BLaER1 treated with 17β-estradiol and CSF1 and Interleukin-3, amounts not matched to agents 10 nM and 100 nM (cell line): Measurements from ENCODE around the gene HOXD10.

Experiments
- H3K27ac ChIP-seq, 11 experiments: shearing (Covaris generic); formaldehyde crosslinking; 2 replicates each; pipeline ENCODE4 v1.8.1; 2022
- H3K27me3 ChIP-seq, 11 experiments: shearing (Covaris generic); formaldehyde crosslinking; 2 replicates each; pipeline ENCODE4 v1.8.1; 2022
- H3K36me3 ChIP-seq, 11 experiments: shearing (Covaris generic); formaldehyde crosslinking; 2 replicates each; pipeline ENCODE4 v1.8.1; 2022
- H3K4me1 ChIP-seq, 10 experiments: shearing (Covaris generic); formaldehyde crosslinking; 2 replicates each; pipeline ENCODE4 v1.8.1; 2022
- H3K4me2 ChIP-seq, 11 experiments: shearing (Covaris generic); formaldehyde crosslinking; 2 replicates each; pipeline ENCODE4 v1.8.1; 2022
- H3K4me3 ChIP-seq, 10 experiments: shearing (Covaris generic); formaldehyde crosslinking; 2 replicates each; pipeline ENCODE4 v1.8.1; 2022
- H3K9ac ChIP-seq, 11 experiments: shearing (Covaris generic); formaldehyde crosslinking; 2 replicates each; pipeline ENCODE4 v1.8.1; 2022
- H3K9me3 ChIP-seq, 11 experiments: shearing (Covaris generic); formaldehyde crosslinking; replicated peaks in 1 of 11; 2 replicates each; pipeline ENCODE4 v1.8.1; 2022
- H4K20me1 ChIP-seq, 11 experiments: shearing (Covaris generic); formaldehyde crosslinking; 2 replicates each; pipeline ENCODE4 v1.8.1; 2022
- Cebpa-rat ChIP-seq, 11 experiments: shearing (Covaris generic); IDR thresholded peaks; 2 replicates each; pipeline ENCODE4 v1.8.1; 2022

Gene HOXD10

DNA sequence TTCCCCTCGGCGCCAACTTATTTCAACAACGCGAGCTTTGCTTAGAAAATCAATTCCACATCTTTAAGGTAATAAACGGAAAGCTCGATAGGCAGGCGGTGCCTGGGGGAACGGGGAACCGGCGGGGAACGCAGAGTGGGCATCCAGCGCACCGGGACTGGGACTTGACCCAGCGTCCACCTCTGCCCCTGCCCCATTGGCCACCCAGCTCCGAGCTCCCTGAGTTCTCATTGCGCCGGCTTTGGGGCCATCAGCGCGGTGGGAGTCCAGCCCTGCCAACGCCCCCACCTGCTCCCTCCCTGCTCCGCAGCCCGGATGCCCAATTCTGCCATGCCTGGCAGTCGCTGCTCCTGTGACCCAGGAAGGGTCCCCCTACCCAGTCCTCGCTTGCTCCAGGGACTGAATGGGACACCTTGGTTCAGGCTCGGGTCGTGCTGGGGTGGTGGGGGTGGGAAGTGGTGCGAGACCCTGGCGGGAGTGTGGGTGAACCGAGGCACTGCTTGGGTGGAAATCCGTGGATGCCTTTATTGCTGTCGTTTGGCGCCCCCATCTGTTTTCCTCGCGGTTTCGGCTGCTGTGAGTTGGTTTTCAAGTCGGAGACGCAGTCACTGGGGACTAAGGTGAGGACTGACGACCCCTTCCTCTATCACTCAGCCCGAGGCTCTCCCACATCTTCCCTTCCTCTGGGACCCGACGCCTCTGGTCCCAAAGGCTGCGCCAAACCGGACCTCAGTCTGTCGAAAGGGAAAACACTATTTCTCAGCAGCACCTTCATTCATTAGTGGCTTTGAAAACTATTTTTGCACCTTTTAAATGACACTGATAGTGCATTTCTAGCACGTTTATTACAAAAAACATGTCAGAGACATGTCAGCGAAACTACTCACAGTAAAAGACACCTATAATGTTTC is 30.5 kb upstream of the HOXD10 start:
- Histone ChIP-seq H3K4me1 (peaks cover 0 to 6% (median 0%) of the 10 kb centered on the region in 10 experiments; a peak in 3 of 20 replicates), H3K9ac (no peak overlapping the region), H3K27me3 (peaks cover 100% of the 10 kb centered on the region in 11 experiments), H3K27ac (no peak overlapping the region), H3K4me3 (no peak overlapping the region), H3K9me3 (peaks cover 36 to 53% (median 46%) of the 10 kb centered on the region in 11 experiments), H3K4me2 (peak overlapping the region in 2 of 11 experiments; percentile 2 to 17; a peak in 2 of 22 replicates), H3K36me3 (peaks cover 0 to 4% (median 0%) of the 10 kb centered on the region in 11 experiments; a peak in 1 of 22 replicates), H4K20me1 (peaks cover 0 to 74% (median 58%) of the 10 kb centered on the region in 11 experiments; a peak in 17 of 22 replicates)
- no peak for TF ChIP-seq Cebpa-rat (IDR thresholded peaks at IDR 0.05)

DNA sequence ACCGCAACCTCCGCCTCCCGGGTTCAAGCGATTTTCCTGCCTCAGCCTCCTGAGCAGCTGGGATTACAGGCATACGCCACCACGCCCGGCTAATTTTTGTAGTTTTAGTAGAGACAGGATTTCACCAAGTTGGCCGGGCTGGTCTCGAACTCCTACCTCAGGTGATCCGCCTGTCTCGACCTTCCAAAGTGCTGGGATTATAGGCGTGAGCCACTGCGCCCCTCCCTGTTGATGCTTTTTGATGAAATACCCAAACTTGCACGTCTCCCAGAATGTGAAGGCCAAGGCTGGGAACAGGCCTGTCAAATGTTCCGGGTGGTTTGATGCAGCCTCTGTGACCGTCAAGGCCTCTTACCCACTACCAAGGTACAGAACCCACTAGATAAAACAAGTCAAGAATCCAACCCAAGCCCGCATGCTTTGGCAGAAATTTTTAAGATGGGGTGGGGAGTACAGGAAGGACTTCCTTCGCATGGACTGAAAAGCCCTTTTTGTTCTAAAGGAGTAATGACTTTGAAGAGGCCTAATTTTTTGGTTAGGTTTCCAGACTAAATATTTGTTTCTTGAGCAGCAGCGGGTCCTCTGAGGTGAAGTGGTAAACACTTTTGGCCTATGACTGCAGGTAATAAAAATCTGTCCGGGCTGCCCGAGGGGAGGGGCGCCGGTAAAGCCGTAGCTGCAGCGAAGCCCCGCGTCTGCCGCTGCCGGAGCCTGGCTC is 29.1 kb upstream of the HOXD10 start:
- Histone ChIP-seq H3K4me2 (no peak overlapping the region), H3K9ac (no peak overlapping the region), H3K9me3 (peaks cover 22 to 48% (median 33%) of the 10 kb centered on the region in 11 experiments), H4K20me1 (peaks cover 0 to 84% (median 68%) of the 10 kb centered on the region in 11 experiments; a peak in 17 of 22 replicates), H3K4me1 (peaks cover 0 to 6% (median 0%) of the 10 kb centered on the region in 10 experiments; a peak in 3 of 20 replicates), H3K36me3 (no peaks in the 10 kb centered on the region; a peak in 1 of 22 replicates), H3K27ac (no peak overlapping the region), H3K4me3 (no peak overlapping the region), H3K27me3 (peaks cover 100% of the 10 kb centered on the region in 11 experiments)
- TF ChIP-seq Cebpa-rat (IDR thresholded peaks at IDR 0.05) = no peak

DNA sequence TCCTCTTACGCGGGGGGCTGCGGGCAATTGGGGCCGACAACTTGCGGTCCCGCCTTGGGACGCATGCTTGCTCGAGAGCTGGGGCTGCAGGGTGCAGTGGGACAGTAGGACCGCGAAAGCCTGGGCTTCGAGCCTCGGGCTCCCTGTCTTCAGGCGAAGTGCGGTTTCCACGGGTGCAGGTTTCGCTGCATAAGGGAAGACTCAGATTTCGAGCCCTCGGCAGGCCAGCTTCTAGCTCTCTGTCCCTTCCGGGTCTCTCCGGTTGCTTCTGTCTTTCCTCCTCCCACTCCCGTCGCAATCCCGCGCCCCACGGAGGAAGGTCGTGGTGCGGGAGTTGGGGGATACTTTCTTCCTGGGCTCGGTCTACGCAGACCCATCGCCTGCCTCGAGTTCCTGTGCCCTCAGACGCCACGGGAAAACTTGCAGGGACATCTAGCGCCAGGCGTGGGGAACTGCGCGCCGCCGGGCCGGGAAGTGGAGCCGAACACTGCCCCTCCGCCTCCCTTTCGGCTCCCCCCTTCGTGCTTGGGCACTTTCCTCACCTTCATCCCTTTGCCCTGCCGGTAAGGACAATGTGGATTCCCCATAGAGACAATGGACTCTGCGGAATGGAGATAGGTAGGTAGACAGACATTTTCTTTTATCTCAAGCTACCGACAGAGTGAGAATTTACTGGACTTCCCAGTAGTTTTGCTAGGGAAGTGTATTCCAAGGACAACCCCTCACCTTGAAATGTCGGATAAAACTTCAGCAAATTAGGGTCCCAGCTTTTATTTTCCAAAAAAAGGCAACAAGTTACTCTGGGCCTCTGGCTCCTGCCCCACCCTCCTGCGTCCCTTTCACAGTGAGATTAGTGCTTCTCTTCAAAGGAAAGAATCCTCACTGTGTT is 28.3 kb upstream of the HOXD10 start:
- Histone ChIP-seq H3K27ac (no peak overlapping the region), H3K9me3 (peaks cover 21 to 48% (median 32%) of the 10 kb centered on the region in 11 experiments), H3K36me3 (no peaks in the 10 kb centered on the region), H3K9ac (no peak overlapping the region), H3K4me3 (no peak overlapping the region), H3K4me2 (no peak overlapping the region; a peak in 1 of 22 replicates), H3K4me1 (peaks cover 0 to 12% (median 0%) of the 10 kb centered on the region in 10 experiments; a peak in 5 of 20 replicates), H3K27me3 (peaks cover 100% of the 10 kb centered on the region in 11 experiments), H4K20me1 (peaks cover 0 to 84% (median 73%) of the 10 kb centered on the region in 11 experiments; a peak in 17 of 22 replicates)
- TF ChIP-seq Cebpa-rat (IDR thresholded peaks at IDR 0.05) = no peak

DNA sequence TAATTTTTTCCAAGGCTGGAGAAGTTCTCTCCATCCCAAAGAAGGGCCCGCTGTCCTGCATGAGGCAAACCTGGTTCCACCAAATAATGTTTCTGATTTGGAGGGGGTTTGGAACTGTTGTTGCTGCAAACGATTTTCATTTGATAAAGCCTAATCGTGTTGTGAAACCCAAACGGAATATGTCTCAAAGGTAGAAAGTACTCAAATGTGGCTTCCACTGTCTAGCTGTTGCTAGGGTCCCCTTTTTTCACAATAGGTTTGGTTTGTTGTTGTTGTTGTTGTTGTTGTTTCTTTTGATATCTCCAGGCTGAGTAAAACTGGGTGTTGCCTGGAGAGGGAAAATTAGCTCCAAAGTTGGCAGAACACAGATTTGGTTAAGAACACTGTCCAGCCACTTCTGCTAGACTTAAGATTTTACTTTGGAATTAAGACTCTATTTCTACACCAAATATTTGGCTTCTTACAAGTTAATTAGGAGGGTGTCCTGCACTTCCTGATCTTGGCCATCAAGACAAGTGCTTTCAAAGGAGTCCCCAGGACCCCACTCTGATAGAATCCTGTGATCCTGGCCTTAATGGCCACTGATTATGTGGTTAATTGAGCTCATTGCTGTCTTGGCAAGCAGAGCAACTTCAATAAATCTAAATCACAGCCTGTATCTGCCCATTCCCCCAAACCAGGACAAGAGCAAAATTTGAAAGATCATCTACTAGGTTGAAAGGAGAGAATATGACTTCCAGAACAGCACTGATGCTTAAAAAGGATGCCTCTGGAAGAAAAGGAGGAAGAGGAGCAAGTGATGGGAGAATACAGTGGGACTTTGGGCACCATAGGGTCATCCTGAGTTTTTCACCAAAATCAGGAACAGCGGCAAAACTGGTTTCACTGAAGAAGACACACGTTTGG is 27.4 kb upstream of the HOXD10 start:
- Histone ChIP-seq H3K9ac (no peak overlapping the region), H3K36me3 (no peaks in the 10 kb centered on the region), H3K4me3 (no peak overlapping the region), H3K27me3 (peaks cover 100% of the 10 kb centered on the region in 11 experiments), H3K27ac (no peak overlapping the region), H4K20me1 (peaks cover 0 to 91% (median 74%) of the 10 kb centered on the region in 11 experiments; a peak in 17 of 22 replicates), H3K4me1 (peaks cover 0 to 12% (median 0%) of the 10 kb centered on the region in 10 experiments; a peak in 5 of 20 replicates), H3K4me2 (no peak overlapping the region), H3K9me3 (peaks cover 16 to 48% (median 30%) of the 10 kb centered on the region in 11 experiments)
- TF ChIP-seq Cebpa-rat (IDR thresholded peaks at IDR 0.05) = no peak

DNA sequence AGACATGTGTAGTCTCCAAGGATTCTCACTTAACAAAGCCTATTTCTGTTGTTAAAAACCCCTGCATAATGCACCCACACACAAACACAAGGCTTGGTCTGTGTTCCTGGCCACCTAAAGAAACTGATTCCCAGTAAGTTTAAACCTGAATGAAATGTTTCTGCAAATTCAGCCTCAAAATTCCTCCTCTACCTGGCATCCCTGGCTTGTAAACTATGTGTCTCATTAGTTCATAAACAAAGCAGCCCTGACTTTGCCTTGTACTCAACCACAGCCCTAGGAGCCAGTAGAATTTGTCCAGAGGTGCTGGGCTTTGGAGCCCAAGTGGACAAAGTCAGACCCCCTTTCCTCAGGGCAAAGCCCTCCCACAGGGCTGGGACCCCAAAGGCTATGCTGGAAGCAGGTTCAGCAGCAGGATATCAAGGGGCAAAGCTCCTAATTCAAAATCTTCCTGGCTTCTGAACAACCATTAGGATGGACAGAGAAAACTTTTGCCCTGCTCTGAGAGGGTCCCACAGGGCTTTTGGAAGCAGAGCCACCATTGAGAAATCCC is 26.7 kb upstream of the HOXD10 start:
- Histone ChIP-seq H3K4me1 (peaks cover 0 to 12% (median 0%) of the 10 kb centered on the region in 10 experiments; a peak in 5 of 20 replicates), H3K4me2 (no peak overlapping the region), H3K4me3 (no peak overlapping the region), H3K36me3 (no peaks in the 10 kb centered on the region), H3K27ac (no peak overlapping the region), H3K9me3 (peaks cover 12 to 45% (median 23%) of the 10 kb centered on the region in 11 experiments; a peak in 21 of 22 replicates), H4K20me1 (peaks cover 0 to 97% (median 74%) of the 10 kb centered on the region in 11 experiments; a peak in 17 of 22 replicates), H3K27me3 (peaks cover 100% of the 10 kb centered on the region in 11 experiments), H3K9ac (no peak overlapping the region)
- TF ChIP-seq Cebpa-rat (IDR thresholded peaks at IDR 0.05) = no peak

DNA sequence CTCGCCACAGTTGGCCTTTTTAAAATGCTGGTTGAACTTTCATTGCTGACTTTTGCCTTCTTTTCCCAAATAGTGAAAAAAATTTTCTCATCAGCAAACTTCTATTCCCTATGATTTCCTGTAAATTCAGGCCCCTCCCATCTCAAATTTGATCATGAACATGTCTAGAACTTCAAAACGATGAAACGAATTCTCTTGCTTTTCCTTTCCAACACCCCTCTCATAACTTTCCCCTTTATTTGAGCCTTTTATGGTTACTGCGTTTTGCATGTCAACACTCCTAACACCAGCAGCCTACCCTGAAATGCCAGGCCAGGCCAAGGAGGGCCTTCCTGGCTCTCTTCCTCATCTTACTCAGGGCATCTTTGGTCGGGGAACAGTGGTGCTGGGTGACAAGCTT is 25.7 kb upstream of the HOXD10 start:
- H3K36me3 ChIP-seq = no peaks in the 10 kb centered on the region
- H3K27ac ChIP-seq = no peak overlapping the region
- no peak overlapping the region for H3K4me3 ChIP-seq
- H3K27me3 ChIP-seq = peaks cover 100% of the 10 kb centered on the region in 11 experiments
- no peak overlapping the region for H3K9ac ChIP-seq
- H3K4me1 ChIP-seq = peaks cover 0 to 11% (median 0%) of the 10 kb centered on the region in 10 experiments; a peak in 4 of 20 replicates
- TF ChIP-seq Cebpa-rat (IDR thresholded peaks at IDR 0.05) = no peak
- H3K9me3 ChIP-seq = peaks cover 9 to 35% (median 14%) of the 10 kb centered on the region in 11 experiments; a peak in 20 of 22 replicates
- no peak overlapping the region for H3K4me2 ChIP-seq
- H4K20me1 ChIP-seq = peaks cover 0 to 94% (median 68%) of the 10 kb centered on the region in 11 experiments; a peak in 17 of 22 replicates
